PC-9 (cell line): Measurements from ENCODE around the gene IGFL4. TPM values are rescaled to one million over a fixed set of nuclear protein-coding genes. Genes with fewer than 3 reads are reported as not detected.

Experiments
- BruUV-seq: library from RNA; stranded (reverse); fragments of 400-500 nt; replicated peaks from 2 replicates; lab custom pipeline; 2021; lab: Mats Ljungman, UMichigan
- CTCF ChIA-PET: fragments of 300-600 bp; sonication (Branson Sonifier 250); formaldehyde crosslinking; loops from one replicate; lab custom pipeline; 2022; ENCODE audit warnings: antibody characterized with exemption; lab: Charles Lee
- POLR2A ChIA-PET: fragments of 300-600 bp; sonication (Branson Sonifier 250); formaldehyde crosslinking; loops from one replicate; lab custom pipeline; 2022; ENCODE audit warnings: antibody characterized with exemption; ENCODE audit not compliant: unreplicated experiment; lab: Charles Lee
- DNase-seq, 2 experiments: peaks; one replicate each; pipeline versions ENCODE4 v3.0.0 to v3.0.0-alpha.2; 2015 to 2022; ENCODE audit warnings: mixed read lengths in 1 of 2
- H2AFZ ChIP-seq: fragments of 200-600 bp; sonication (generic); 2 replicates; pipeline ENCODE4 v1.8.1; 2017; ENCODE audit warnings: antibody characterized with exemption
- H3F3A ChIP-seq: fragments of 200-600 bp; sonication (generic); 2 replicates; pipeline ENCODE4 v1.8.1; 2017; ENCODE audit warnings: antibody characterized with exemption, mild to moderate bottlenecking, low read depth; ENCODE audit not compliant: insufficient read depth
- H3K27ac ChIP-seq: fragments of 200-600 bp; sonication (generic); 2 replicates; pipeline ENCODE4 v1.6.1; 2016; ENCODE audit warnings: mixed run types
- H3K27me3 ChIP-seq: fragments of 200-600 bp; sonication (generic); 2 replicates; pipeline ENCODE4 v1.6.1; 2016; ENCODE audit warnings: low read depth, mixed run types; ENCODE audit not compliant: insufficient read depth
- H3K36me3 ChIP-seq: fragments of 200-600 bp; sonication (generic); 2 replicates; pipeline ENCODE4 v1.6.1; 2016; ENCODE audit warnings: low read depth, mixed run types
- H3K4me1 ChIP-seq: fragments of 200-600 bp; sonication (generic); replicated peaks from 2 replicates; pipeline ENCODE4 v1.6.1; 2016; ENCODE audit warnings: mixed run types; ENCODE audit not compliant: insufficient read depth
- H3K4me2 ChIP-seq: fragments of 200-600 bp; sonication (generic); 2 replicates; pipeline ENCODE4 v1.6.1; 2017; ENCODE audit warnings: mixed run types
- H3K4me3 ChIP-seq: fragments of 200-600 bp; sonication (generic); 2 replicates; pipeline ENCODE4 v1.6.1; 2016; ENCODE audit warnings: mixed run types
- H3K79me2 ChIP-seq: fragments of 200-600 bp; sonication (generic); 2 replicates; pipeline ENCODE4 v1.6.1; 2017; ENCODE audit warnings: low read depth, mixed run types
- H3K9me2 ChIP-seq: fragments of 200-600 bp; sonication (generic); 2 replicates; pipeline ENCODE4 v1.8.1; 2017; ENCODE audit warnings: mild to moderate bottlenecking; ENCODE audit not compliant: insufficient read depth
- H3K9me3 ChIP-seq: fragments of 200-600 bp; sonication (generic); 2 replicates; pipeline ENCODE4 v1.8.1; 2016; ENCODE audit warnings: low read depth; ENCODE audit not compliant: insufficient read depth
- H4K20me1 ChIP-seq: fragments of 200-600 bp; sonication (generic); 2 replicates; pipeline ENCODE4 v1.8.1; 2017; ENCODE audit not compliant: insufficient read depth
- EZH2 ChIP-seq: fragments of 200-600 bp; sonication (generic); IDR thresholded peaks from 2 replicates; pipeline ENCODE4 v1.8.0; 2017; ENCODE audit warnings: antibody characterized with exemption, low read depth
- intact Hi-C: fragments of 100-400 bp; cut with micrococcal nuclease; formaldehyde crosslinking; loops from one replicate; pipeline ENCODE4 v1.10.0; 2022; ENCODE audit not compliant: unreplicated experiment
- total RNA-seq: library from RNA; stranded (reverse); gene quantifications from 2 replicates; pipeline ENCODE4 v1.2.3, GENCODE V29; 2021
- TF ChIP-seq, protein P1 (sequence below): fragments of 200-600 bp; sonication (generic); conservative IDR thresholded peaks from 2 replicates; pipeline ENCODE4 v1.6.1; 2017; ENCODE audit warnings: mixed run types, antibody characterized with exemption, mild to moderate bottlenecking, moderate library complexity

The IGFL4 gene
- total RNA-seq, 1 experiment from 2014 or later: not detected

DNA sequence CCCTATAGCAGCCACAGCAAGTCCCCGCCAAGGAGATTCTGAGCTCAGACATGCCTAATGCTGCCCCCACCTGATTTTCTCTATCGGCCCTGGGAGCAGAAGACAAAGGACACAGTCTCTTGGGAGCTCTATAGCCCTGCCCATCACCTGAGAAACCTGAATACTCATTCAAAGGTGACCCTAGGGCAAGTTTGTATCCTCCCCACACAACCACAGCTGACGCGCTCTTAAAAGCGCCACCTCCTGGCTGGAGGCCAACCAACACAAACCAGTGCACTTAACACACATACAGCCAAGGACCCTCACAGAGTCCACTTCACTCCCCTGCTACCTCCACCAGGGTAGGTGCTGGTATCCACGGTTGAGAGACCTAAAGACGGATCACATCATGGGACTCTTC, 8.8 kb upstream of the IGFL4 start:
- Histone ChIP-seq H3K79me2 (no peaks in the 10 kb centered on the region), H3K36me3 (no peaks in the 10 kb centered on the region), H4K20me1 (no peaks in the 10 kb centered on the region), H3K4me3 (no peak overlapping the region), H3K27ac (no peak overlapping the region), H3K9me2 (no peaks in the 10 kb centered on the region), H3F3A (no peaks in the 10 kb centered on the region), H3K27me3 (peaks cover 38% of the 10 kb centered on the region), H3K4me2 (no peak overlapping the region), H3K9me3 (no peaks in the 10 kb centered on the region; the same call in 1 of the 2 replicates), H3K4me1 (no peaks in the 10 kb centered on the region), H2AFZ (no peak overlapping the region)
- intact Hi-C loops: no loop called here
- no peak for DNase-seq
- BruUV-seq: no TSS peak
- ChIA-PET CTCF (interaction anchor here (0.6 to 1.1 kb wide), 2 partner anchors 21 to 62 kb away, joined by 4 read pairs; no protein-coding TSS in a partner anchor), POLR2A (interaction anchor here (0.7 kb wide), 1 partner anchor 357 kb away, joined by 3 read pairs; no protein-coding TSS in a partner anchor)
- TF ChIP-seq, protein P1, sequence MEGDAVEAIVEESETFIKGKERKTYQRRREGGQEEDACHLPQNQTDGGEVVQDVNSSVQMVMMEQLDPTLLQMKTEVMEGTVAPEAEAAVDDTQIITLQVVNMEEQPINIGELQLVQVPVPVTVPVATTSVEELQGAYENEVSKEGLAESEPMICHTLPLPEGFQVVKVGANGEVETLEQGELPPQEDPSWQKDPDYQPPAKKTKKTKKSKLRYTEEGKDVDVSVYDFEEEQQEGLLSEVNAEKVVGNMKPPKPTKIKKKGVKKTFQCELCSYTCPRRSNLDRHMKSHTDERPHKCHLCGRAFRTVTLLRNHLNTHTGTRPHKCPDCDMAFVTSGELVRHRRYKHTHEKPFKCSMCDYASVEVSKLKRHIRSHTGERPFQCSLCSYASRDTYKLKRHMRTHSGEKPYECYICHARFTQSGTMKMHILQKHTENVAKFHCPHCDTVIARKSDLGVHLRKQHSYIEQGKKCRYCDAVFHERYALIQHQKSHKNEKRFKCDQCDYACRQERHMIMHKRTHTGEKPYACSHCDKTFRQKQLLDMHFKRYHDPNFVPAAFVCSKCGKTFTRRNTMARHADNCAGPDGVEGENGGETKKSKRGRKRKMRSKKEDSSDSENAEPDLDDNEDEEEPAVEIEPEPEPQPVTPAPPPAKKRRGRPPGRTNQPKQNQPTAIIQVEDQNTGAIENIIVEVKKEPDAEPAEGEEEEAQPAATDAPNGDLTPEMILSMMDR: no peak; the same call in 1 of the 2 replicates
- no peak for TF ChIP-seq EZH2

DNA sequence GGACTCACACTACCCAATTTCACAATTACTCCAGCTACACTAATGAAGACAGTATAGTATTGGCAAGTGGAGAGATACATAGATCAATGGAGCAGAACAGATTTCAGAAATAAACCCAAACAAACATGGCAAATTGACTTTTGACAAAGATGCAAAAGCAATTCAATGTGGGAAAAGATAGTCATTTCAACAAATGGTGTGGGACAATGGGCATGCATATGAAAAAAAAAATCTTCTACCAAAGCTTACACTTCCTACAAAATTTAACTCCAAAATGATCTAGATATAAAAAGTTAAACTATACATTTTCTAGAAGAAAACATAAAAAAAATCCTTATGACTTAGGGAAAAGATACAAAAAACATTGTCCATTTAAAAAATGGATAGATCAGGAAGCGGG, 2.7 kb upstream of the IGFL4 start:
- POLR2A ChIA-PET: interaction anchor here (0.7 kb wide), 1 partner anchor 141 kb away, joined by 4 read pairs; the partner anchor contains the start of gene MYPOP
- CTCF ChIA-PET: no interaction called here

DNA sequence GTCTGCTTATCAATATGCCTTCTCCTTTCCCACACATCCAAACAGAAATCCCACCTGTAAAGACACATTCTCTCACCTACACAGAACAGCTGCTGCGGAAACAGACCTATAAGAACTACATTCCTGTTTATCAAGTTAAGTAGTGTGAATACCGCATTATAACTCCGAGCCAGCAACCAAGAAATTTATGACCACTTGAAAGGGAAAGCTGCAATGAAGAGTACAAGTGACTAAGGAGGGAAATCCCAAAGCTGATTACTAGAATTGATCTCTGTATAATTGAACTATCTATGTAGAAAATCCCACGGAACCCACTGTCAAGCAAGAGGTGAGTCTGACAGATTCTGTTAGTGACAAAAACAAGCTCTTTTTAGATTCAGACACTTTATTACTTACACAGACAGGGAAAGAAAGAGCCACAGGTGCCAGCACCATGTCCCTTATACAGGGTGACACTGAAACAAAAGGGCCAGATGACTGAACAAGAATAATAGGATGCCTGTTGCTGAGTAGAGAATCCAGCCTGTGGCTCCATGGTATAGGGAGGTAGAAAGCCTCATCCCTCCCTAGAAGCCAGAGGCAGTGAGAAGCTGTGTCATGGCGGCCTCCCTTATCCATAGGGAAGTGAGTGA, 1.6 kb upstream of the IGFL4 start:
- H3K79me2 ChIP-seq: no peaks in the 10 kb centered on the region
- H3K9me3 ChIP-seq: peaks cover 23% of the 10 kb centered on the region; the same call in 1 of the 2 replicates
- CTCF ChIA-PET: interaction anchor here (0.5 to 1.4 kb wide), 3 partner anchors 35 to 203 kb away, joined by 6 to 13 read pairs (median 6); no protein-coding TSS in a partner anchor
- peaks cover 11% of the 10 kb centered on the region; the same call in 1 of the 2 replicates for H3F3A ChIP-seq
- no TSS peak for BruUV-seq
- POLR2A ChIA-PET: no interaction called here
- H3K27ac ChIP-seq: no peak overlapping the region
- H3K4me2 ChIP-seq: no peak overlapping the region
- peaks cover 45% of the 10 kb centered on the region; the same call in 1 of the 2 replicates for H3K27me3 ChIP-seq
- H2AFZ ChIP-seq: no peak overlapping the region
- peaks cover 10% of the 10 kb centered on the region; the same call in 1 of the 2 replicates for H3K36me3 ChIP-seq
- no peak overlapping the region for H3K4me3 ChIP-seq
- no peaks in the 10 kb centered on the region for H3K9me2 ChIP-seq
- peaks cover 24% of the 10 kb centered on the region for H3K4me1 ChIP-seq
- no peak for DNase-seq
- TF ChIP-seq, protein P1: no peak
- TF ChIP-seq EZH2: no peak
- intact Hi-C loops: no loop called here
- no peaks in the 10 kb centered on the region for H4K20me1 ChIP-seq

More for the DNA sequence above, 2.7 kb upstream of the IGFL4 start:
- Histone ChIP-seq H3F3A (peaks cover 11% of the 10 kb centered on the region; the same call in 1 of the 2 replicates), H3K4me2 (no peak overlapping the region), H4K20me1 (no peaks in the 10 kb centered on the region), H3K27ac (no peak overlapping the region), H3K9me2 (no peaks in the 10 kb centered on the region), H3K9me3 (peaks cover 23% of the 10 kb centered on the region; the same call in 1 of the 2 replicates), H3K4me1 (peaks cover 21% of the 10 kb centered on the region), H3K79me2 (no peaks in the 10 kb centered on the region), H3K4me3 (no peak overlapping the region), H3K36me3 (peaks cover 10% of the 10 kb centered on the region; the same call in 1 of the 2 replicates), H2AFZ (no peak overlapping the region), H3K27me3 (peaks cover 50% of the 10 kb centered on the region; the same call in 1 of the 2 replicates)
- BruUV-seq: no TSS peak
- intact Hi-C loops: no loop called here
- no peak for DNase-seq
- no peak for TF ChIP-seq EZH2
- TF ChIP-seq, protein P1: no peak
